Right lobe of liver (tissue), 6 donors: Measurements from ENCODE around the gene ZNF786. TPM values are rescaled to one million over a fixed set of nuclear protein-coding genes. Genes with fewer than 3 reads are reported as not detected.

Experiments
- ATAC-seq, 4 donors: fragments of 200-7000 bp; cut with Tn5 transposase; one replicate each; pipeline ENCODE4 v1.9.1; 2020; ENCODE audit warnings: mild to moderate bottlenecking in 4 of 4, moderate library complexity in 4 of 4
- DNase-seq, 3 donors: peaks; one replicate each; pipeline ENCODE4 v3.0.0-alpha.2; 2020
- H3K27ac ChIP-seq, 3 donors: fragments of 200-600 bp; one replicate each; pipeline ENCODE4 v1.8.0; 2022
- H3K27me3 ChIP-seq, 2 donors: fragments of 200-600 bp; one replicate each; pipeline ENCODE4 v1.8.0; 2022
- H3K36me3 ChIP-seq, 4 donors: fragments of 200-600 bp; sonication (generic) in 1 of 4; one replicate each; pipeline versions ENCODE4 v1.5.1 to v1.8.0; 2017 to 2022; ENCODE audit warnings: control low read depth in 1 of 4
- H3K4me1 ChIP-seq, 4 donors: fragments of 200-600 bp; sonication (generic) in 1 of 4; one replicate each; pipeline versions ENCODE4 v1.5.1 to v1.8.0; 2017 to 2022; ENCODE audit warnings: control low read depth in 1 of 4
- H3K4me3 ChIP-seq, 3 donors: fragments of 200-600 bp; one replicate each; pipeline ENCODE4 v1.8.0; 2022
- H3K9me3 ChIP-seq, 4 donors: fragments of 200-600 bp; sonication (generic) in 1 of 4; one replicate each; pipeline versions ENCODE4 v1.5.1 to v1.8.0; 2017 to 2022; ENCODE audit warnings: control low read depth in 1 of 4
- POLR2A ChIP-seq: fragments of 450-650 bp; IDR thresholded peaks from one replicate; pipeline ENCODE4 v1.6.1; 2017; ENCODE audit warnings: antibody characterized with exemption, mild to moderate bottlenecking
- WGBS: methylation state at CpG from one replicate; pipeline ENCODE4 v1.1.6; 2018; ENCODE audit warnings: low coverage, low lambda C conversion rate; ENCODE audit not compliant: insufficient coverage; ENCODE audit errors: missing lambda C conversion rate; 5-methylcytosine and 5-hydroxymethylcytosine counted together
- intact Hi-C, 2 donors: fragments of 100-400 bp; cut with DNase I; formaldehyde crosslinking; loops; one replicate each; pipeline versions ENCODE4 v1.11.2 to v1.14.1; 2022
- total RNA-seq, 6 experiments: library from RNA; depleted of rRNA in 2 of 6; stranded (reverse); fragments of >200 nt in 2 of 6; fragmentation: NEBNext Ultra II Directional in 3 of 6; extraction: Animal tissue kit (Norgen Biotek cat#: 25700) in 3 of 6; gene quantifications; one replicate each; pipeline versions ENCODE4 v1.1.0 to v1.2.4, GENCODE V29; 2016 to 2023
- TF ChIP-seq, protein P1 (sequence below), 4 donors: fragments of 200-600 bp in 3 of 4; fragments of 450-650 bp in 1 of 4; IDR thresholded peaks; one replicate each; pipeline versions ENCODE4 v1.5.1 to v1.8.0; 2016 to 2022; ENCODE audit warnings: antibody characterized with exemption in 4 of 4, mild to moderate bottlenecking in 2 of 4
- donor health status: DM: no; HTN: yes; CAD: no.
- donor health status: DM: no; HTN: no; CAD: no.
- donor health status: DM: no; HTN: no; CAD: no.
- donor health status: DM: no; HTN: yes; CAD: no.
- donor health status: DM: no; HTN: yes; CAD: no.

Gene ZNF786
- total RNA-seq, 6 experiments from 2014 or later = 2.0 to 2.7 (median 2.4) TPM

DNA sequence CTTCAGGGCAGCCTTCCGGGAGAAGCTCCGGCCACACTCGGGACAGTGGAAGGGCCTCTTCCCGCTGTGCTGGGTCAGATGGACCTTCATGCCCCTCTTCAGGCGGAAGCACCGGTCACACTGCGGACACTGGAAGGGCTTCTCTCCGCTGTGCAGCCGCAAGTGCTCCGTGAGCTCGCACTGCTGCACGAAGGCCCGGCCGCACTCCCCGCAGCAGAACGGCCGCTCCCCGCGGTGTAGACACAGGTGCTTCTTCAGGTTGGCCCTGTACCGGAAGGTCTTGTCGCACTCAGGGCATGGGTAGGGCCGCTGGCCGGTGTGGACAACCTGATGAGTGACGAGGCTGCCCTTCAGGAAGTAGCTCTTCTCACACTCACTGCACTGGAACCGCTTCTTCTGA, 14.2 kb upstream of the ZNF786 start:
- Histone ChIP-seq H3K4me1 (no peaks in the 10 kb centered on the region), H3K36me3 (no peaks in the 10 kb centered on the region), H3K4me3 (no peak overlapping the region), H3K27ac (no peak overlapping the region), H3K27me3 (no peaks in the 10 kb centered on the region), H3K9me3 (no peaks in the 10 kb centered on the region)
- ATAC-seq = no peak
- no peak for TF ChIP-seq POLR2A
- TF ChIP-seq, protein P1, sequence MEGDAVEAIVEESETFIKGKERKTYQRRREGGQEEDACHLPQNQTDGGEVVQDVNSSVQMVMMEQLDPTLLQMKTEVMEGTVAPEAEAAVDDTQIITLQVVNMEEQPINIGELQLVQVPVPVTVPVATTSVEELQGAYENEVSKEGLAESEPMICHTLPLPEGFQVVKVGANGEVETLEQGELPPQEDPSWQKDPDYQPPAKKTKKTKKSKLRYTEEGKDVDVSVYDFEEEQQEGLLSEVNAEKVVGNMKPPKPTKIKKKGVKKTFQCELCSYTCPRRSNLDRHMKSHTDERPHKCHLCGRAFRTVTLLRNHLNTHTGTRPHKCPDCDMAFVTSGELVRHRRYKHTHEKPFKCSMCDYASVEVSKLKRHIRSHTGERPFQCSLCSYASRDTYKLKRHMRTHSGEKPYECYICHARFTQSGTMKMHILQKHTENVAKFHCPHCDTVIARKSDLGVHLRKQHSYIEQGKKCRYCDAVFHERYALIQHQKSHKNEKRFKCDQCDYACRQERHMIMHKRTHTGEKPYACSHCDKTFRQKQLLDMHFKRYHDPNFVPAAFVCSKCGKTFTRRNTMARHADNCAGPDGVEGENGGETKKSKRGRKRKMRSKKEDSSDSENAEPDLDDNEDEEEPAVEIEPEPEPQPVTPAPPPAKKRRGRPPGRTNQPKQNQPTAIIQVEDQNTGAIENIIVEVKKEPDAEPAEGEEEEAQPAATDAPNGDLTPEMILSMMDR (IDR thresholded peaks at IDR 0.05) = no peak
- intact Hi-C loops = no loop called here
- no peak for DNase-seq
- WGBS = 100% methylated on average over 2 of the region's 25 CpGs

DNA sequence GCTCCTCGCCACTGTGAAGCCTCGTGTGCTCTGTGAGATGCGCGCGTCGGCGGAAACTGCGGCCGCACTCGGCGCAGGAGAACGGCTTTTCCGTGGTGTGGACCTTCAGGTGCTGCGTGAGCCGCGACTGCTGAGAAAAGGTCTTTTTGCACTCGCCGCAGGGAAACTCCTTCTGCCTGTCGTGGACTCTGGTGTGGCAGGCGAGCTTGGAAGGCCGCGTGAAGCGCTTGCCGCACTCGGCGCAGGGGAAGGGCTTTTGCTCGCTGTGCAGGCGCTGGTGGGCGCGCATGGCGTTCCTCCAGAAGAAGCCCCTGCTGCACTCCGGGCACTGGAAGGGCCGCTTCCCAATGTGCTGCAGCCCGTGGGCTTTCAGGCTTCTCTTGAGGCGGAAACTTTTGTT, 13.7 kb upstream of the ZNF786 start:
- Histone ChIP-seq H3K4me3 (no peak overlapping the region), H3K27ac (no peak overlapping the region), H3K27me3 (no peaks in the 10 kb centered on the region), H3K36me3 (no peaks in the 10 kb centered on the region), H3K9me3 (no peaks in the 10 kb centered on the region), H3K4me1 (no peaks in the 10 kb centered on the region)
- WGBS = 100% methylated on average over 3 of the region's 35 CpGs
- DNase-seq (no peak), ATAC-seq (no peak)
- TF ChIP-seq POLR2A = no peak
- TF ChIP-seq, protein P1 (IDR thresholded peaks at IDR 0.05) = no peak
- intact Hi-C loops = no loop called here

DNA sequence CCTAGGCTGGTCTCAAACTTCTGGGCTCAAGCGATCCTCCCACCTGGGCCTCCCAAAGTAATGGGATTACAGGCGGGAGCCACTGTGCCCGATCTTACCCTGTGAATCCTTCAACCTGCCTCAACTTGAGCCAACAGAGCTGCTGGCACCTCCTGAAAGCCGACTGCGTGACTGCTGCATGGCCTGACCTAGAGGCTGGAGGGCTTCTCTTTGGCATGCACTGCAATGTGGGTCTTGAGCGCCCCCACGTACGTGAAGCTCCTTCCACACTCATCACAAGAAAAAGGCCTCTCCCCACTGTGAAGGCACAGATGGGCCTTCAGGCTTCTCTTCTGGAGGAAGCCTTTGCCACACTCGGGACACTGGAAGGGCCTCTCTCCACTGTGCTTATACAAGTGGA, 12.9 kb upstream of the ZNF786 start:
- no CpG with 5 or more reads among the region's 9 CpGs for WGBS
- no peak overlapping the region for H3K4me3 ChIP-seq
- intact Hi-C loops = no loop called here
- DNase-seq = no peak
- no peaks in the 10 kb centered on the region for H3K27me3 ChIP-seq
- ATAC-seq = no peak
- no peaks in the 10 kb centered on the region for H3K4me1 ChIP-seq
- H3K27ac ChIP-seq = no peak overlapping the region
- H3K9me3 ChIP-seq = no peaks in the 10 kb centered on the region
- H3K36me3 ChIP-seq = no peaks in the 10 kb centered on the region
- no peak for TF ChIP-seq POLR2A
- TF ChIP-seq, protein P1 (IDR thresholded peaks at IDR 0.05) = no peak

DNA sequence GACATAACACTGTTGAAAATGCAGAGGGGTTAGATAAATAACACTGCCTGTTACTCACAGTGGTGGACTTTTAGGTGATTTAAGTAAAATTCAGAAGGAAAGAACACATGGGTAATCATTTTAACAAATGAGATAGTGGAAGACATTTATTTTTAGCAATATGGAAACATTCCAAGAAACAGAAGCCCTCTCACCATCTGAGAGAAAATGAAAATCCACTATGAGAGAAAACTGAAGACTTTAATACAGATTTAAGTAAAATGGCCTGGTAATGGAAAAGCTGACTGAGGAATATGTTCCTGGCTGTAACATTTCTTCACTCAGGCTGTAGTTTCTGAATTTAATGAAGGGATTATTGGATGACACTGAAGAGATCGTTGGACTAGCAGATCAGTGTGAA, 12.1 kb upstream of the ZNF786 start:
- 70% methylated on average over 1 of the region's 1 CpG for WGBS
- no peak for ATAC-seq
- no peaks in the 10 kb centered on the region for H3K36me3 ChIP-seq

More for the DNA sequence above, 12.1 kb upstream of the ZNF786 start:
- no peak for TF ChIP-seq POLR2A
- TF ChIP-seq, protein P1 (IDR thresholded peaks at IDR 0.05) = no peak
- no peak overlapping the region for H3K27ac ChIP-seq
- H3K27me3 ChIP-seq = no peaks in the 10 kb centered on the region
- no peaks in the 10 kb centered on the region for H3K9me3 ChIP-seq
- H3K4me1 ChIP-seq = no peaks in the 10 kb centered on the region
- DNase-seq = no peak
- intact Hi-C loops = no loop called here
- H3K4me3 ChIP-seq = no peak overlapping the region
